NB4 (cell line): ENCODE measurements around the gene MALAT1.

ENCODE experiments used
- MAX ChIP-seq: IDR thresholded peaks from 2 replicates; pipeline ENCODE4 v1.6.1; 2011; ENCODE audit warnings: low read depth, low read length
- POLR2A ChIP-seq: IDR thresholded peaks from 2 replicates; pipeline ENCODE4 v1.6.1; 2011; ENCODE audit warnings: mild to moderate bottlenecking; ENCODE audit not compliant: insufficient read length; ENCODE audit errors: extremely low read depth
- TF ChIP-seq, protein P1 (sequence below): IDR thresholded peaks from one replicate; pipeline ENCODE4 v1.5.1; 2012; ENCODE audit warnings: low read depth, low read length

DNA sequence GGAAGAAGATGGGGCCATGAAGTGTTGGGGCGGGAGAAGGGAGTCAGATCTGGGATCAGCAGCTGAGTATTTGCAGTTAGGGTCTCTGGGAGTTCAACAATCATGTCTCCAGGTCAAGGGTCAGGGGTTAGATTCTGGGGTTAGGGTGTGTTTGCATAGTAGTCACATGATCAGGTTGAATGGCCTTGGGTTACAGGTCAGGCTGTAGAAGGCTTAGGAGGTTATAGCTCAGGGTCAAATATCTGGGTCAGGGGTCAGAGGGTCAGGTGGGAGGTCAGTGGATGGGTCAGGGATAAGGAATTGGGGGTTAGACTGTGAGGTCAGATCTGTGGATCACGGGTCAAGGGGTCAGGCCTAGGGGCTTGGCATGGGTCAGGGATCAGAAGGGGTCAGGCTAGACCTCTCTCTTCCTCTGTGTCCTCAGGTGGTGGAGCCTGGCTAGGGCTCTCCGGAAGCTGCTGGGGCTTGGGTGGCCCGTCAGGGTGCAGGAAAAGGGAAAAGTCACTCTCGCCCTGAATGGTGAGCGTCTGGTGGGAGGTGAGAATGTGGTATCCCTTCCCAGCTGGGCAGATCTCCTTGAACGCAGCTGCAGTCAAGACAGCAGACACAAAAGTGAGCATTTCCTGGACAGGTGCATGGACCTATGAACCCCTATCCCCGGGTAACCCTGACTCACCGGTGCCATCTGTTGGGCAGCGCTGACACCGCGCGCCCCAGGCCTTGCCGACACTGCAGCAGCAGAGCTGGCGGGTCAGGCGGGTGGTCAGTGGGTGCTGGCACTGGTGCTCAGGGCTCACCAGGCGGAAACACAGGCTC lies 52.9 kb downstream of the MALAT1 start:
- TF ChIP-seq POLR2A (no peak), MAX (no peak)
- TF ChIP-seq, protein P1, sequence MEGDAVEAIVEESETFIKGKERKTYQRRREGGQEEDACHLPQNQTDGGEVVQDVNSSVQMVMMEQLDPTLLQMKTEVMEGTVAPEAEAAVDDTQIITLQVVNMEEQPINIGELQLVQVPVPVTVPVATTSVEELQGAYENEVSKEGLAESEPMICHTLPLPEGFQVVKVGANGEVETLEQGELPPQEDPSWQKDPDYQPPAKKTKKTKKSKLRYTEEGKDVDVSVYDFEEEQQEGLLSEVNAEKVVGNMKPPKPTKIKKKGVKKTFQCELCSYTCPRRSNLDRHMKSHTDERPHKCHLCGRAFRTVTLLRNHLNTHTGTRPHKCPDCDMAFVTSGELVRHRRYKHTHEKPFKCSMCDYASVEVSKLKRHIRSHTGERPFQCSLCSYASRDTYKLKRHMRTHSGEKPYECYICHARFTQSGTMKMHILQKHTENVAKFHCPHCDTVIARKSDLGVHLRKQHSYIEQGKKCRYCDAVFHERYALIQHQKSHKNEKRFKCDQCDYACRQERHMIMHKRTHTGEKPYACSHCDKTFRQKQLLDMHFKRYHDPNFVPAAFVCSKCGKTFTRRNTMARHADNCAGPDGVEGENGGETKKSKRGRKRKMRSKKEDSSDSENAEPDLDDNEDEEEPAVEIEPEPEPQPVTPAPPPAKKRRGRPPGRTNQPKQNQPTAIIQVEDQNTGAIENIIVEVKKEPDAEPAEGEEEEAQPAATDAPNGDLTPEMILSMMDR = peak; percentile 64
